Measurements from ENCODE around the gene SEMA4D. TPM values are rescaled to one million over a fixed set of nuclear protein-coding genes. Genes with fewer than 3 reads are reported as not detected.

The SEMA4D gene
- total and polyA plus RNA-seq, 2 of the 13 experiments (the other 11 are each of a cell fraction or from before 2014, with no cell fraction given): 0.13 to 0.16 TPM

- TF ChIP-seq ZMYM2 (CRISPR knock-in tag; IDR thresholded peaks at IDR 0.05) (no peak), MTERF4 (CRISPR knock-in tag; IDR thresholded peaks at IDR 0.05) (no peak), CTCF (CRISPR knock-in tag; IDR thresholded peaks at IDR 0.05) (peak; percentile 31), NR2C2 (CRISPR knock-in tag; IDR thresholded peaks at IDR 0.05; ENCODE audit: borderline replicate concordance) (no peak), SMC3 (IDR thresholded peaks at IDR 0.05; ENCODE audit: low read length) (0 out of 2 replicates have a peak, but pooled peaks have one; percentile 33), ZNF576 (CRISPR knock-in tag; IDR thresholded peaks at IDR 0.05) (no peak), ETV5 (CRISPR knock-in tag; IDR thresholded peaks at IDR 0.05; ENCODE audit: borderline replicate concordance) (no peak), ZNF333 (CRISPR knock-in tag; IDR thresholded peaks at IDR 0.05; ENCODE audit: borderline replicate concordance) (no peak), JUNB (CRISPR knock-in tag; IDR thresholded peaks at IDR 0.05; ENCODE audit: borderline replicate concordance) (no peak)
Measured at GRCh38 chr9:89428901-89429890, 68.7 kb downstream of the SEMA4D start (continued).
